SK-N-SH treated with all-trans-retinoic acid at 6 μM for 48 hours (cell line): Measurements from ENCODE around the gene RECK.

Experiments
- ATAC-seq: fragments of 200-7000 bp; cut with Tn5 transposase; 3 replicates; pipeline ENCODE4 v1.9.1; 2020; ENCODE audit warnings: mild to moderate bottlenecking, moderate library complexity
- BACH2 ChIP-seq: fragments of 250-450 bp; sonication (Bioruptor Pico); IDR thresholded peaks from 2 replicates; pipeline ENCODE4 v1.9.0; 2021; ENCODE audit warnings: mild to moderate bottlenecking, borderline replicate concordance
- CREB5 ChIP-seq: fragments of 250-450 bp; sonication (Bioruptor Pico); IDR thresholded peaks from 2 replicates; pipeline ENCODE4 v1.5.1; 2020; ENCODE audit warnings: low read depth, mild to moderate bottlenecking, moderate library complexity
- CSDC2 ChIP-seq: fragments of 250-450 bp; sonication (Bioruptor Pico); IDR thresholded peaks from 2 replicates; pipeline ENCODE4 v1.5.0; 2020; ENCODE audit warnings: mild to moderate bottlenecking, moderate library complexity
- CSRNP3 ChIP-seq: fragments of 250-450 bp; sonication (Bioruptor Pico); IDR thresholded peaks from 2 replicates; pipeline ENCODE4 v1.5.1; 2021; ENCODE audit warnings: mild to moderate bottlenecking, moderate library complexity
- ESRRG ChIP-seq: fragments of 250-450 bp; sonication (Bioruptor Pico); IDR thresholded peaks from 2 replicates; pipeline ENCODE4 v1.6.1; 2021; ENCODE audit warnings: mild to moderate bottlenecking
- GLIS3 ChIP-seq: fragments of 250-450 bp; sonication (Bioruptor Pico); IDR thresholded peaks from 2 replicates; pipeline ENCODE4 v1.5.0; 2020; ENCODE audit warnings: mild to moderate bottlenecking, moderate library complexity
- ISL1 ChIP-seq: fragments of 250-450 bp; sonication (Bioruptor Pico); IDR thresholded peaks from 2 replicates; pipeline ENCODE4 v2.1.2; 2022; ENCODE audit warnings: mild to moderate bottlenecking, moderate library complexity
- OSR1 ChIP-seq: fragments of 250-450 bp; sonication (Bioruptor Pico); IDR thresholded peaks from 2 replicates; pipeline ENCODE4 v1.8.0; 2022; ENCODE audit warnings: moderate library complexity, mild to moderate bottlenecking, inconsistent platforms
- PATZ1 ChIP-seq: fragments of 250-450 bp; sonication (Bioruptor Pico); IDR thresholded peaks from 2 replicates; pipeline ENCODE4 v1.8.0; 2020; ENCODE audit warnings: mild to moderate bottlenecking, moderate library complexity, borderline replicate concordance
- PPARA ChIP-seq: fragments of 250-450 bp; sonication (Bioruptor Pico); IDR thresholded peaks from 2 replicates; pipeline ENCODE4 v1.5.0; 2020; ENCODE audit warnings: mild to moderate bottlenecking, borderline replicate concordance
- RARB ChIP-seq: fragments of 250-450 bp; sonication (Bioruptor Pico); IDR thresholded peaks from 2 replicates; pipeline ENCODE4 v1.8.0; 2021; ENCODE audit warnings: mild to moderate bottlenecking, moderate library complexity
- SNAI2 ChIP-seq: fragments of 250-450 bp; sonication (Bioruptor Pico); IDR thresholded peaks from 2 replicates; pipeline ENCODE4 v1.5.0; 2020; ENCODE audit warnings: mild to moderate bottlenecking, moderate library complexity
- TCF4 ChIP-seq: fragments of 250-450 bp; sonication (Bioruptor Pico); IDR thresholded peaks from 2 replicates; pipeline ENCODE4 v1.8.0; 2021; ENCODE audit warnings: mild to moderate bottlenecking, moderate library complexity, borderline replicate concordance
- TOX ChIP-seq: fragments of 250-450 bp; sonication (Bioruptor Pico); IDR thresholded peaks from 2 replicates; pipeline ENCODE4 v1.8.0; 2021; ENCODE audit warnings: mild to moderate bottlenecking, moderate library complexity, borderline replicate concordance
- TSHZ2 ChIP-seq: fragments of 250-450 bp; sonication (Bioruptor Pico); IDR thresholded peaks from 2 replicates; pipeline ENCODE4 v1.5.0; 2020; ENCODE audit warnings: mild to moderate bottlenecking, moderate library complexity
- ZC3H10 ChIP-seq: fragments of 250-450 bp; sonication (Bioruptor Pico); IDR thresholded peaks from 2 replicates; pipeline ENCODE4 v1.5.1; 2021; ENCODE audit warnings: mild to moderate bottlenecking, moderate library complexity
- ZFP3 ChIP-seq: fragments of 250-450 bp; sonication (Bioruptor Pico); IDR thresholded peaks from 2 replicates; pipeline ENCODE4 v1.5.0; 2020; ENCODE audit warnings: mild to moderate bottlenecking, moderate library complexity
- ZFP30 ChIP-seq: fragments of 450-650 bp; formaldehyde crosslinking; IDR thresholded peaks from 2 replicates; pipeline ENCODE4 v1.5.0; 2022; ENCODE audit warnings: mild to moderate bottlenecking, moderate library complexity
- ZNF565 ChIP-seq: fragments of 450-650 bp; formaldehyde crosslinking; conservative IDR thresholded peaks from 2 replicates; pipeline ENCODE4 v1.5.0; 2020; ENCODE audit warnings: low read depth, mild to moderate bottlenecking, moderate library complexity
- ZNF70 ChIP-seq: fragments of 450-650 bp; formaldehyde crosslinking; IDR thresholded peaks from 2 replicates; pipeline ENCODE4 v1.5.0; 2020; ENCODE audit warnings: mild to moderate bottlenecking, moderate library complexity
- ZNF8 ChIP-seq: fragments of 450-650 bp; formaldehyde crosslinking; IDR thresholded peaks from 2 replicates; pipeline ENCODE4 v1.5.0; 2020; ENCODE audit warnings: mild to moderate bottlenecking, moderate library complexity

Gene RECK

GRCh38 chr9:36040271-36040925 lies 3.7 kb downstream of the RECK start:
- ATAC-seq = 0 out of 3 replicates have a peak, but pooled peaks have one; percentile 2
- no peak for TF ChIP-seq ZNF70 (CRISPR knock-in tag)
- no peak for TF ChIP-seq CSRNP3 (CRISPR knock-in tag)
- TF ChIP-seq ISL1 = no peak
- TF ChIP-seq PATZ1 (CRISPR knock-in tag) = no peak
- TF ChIP-seq ZC3H10 (CRISPR knock-in tag) = no peak
- TF ChIP-seq TSHZ2 = no peak
- no peak for TF ChIP-seq GLIS3 (CRISPR knock-in tag)

- no peak for TF ChIP-seq ZFP30 (CRISPR knock-in tag)
- TF ChIP-seq ZNF8 (CRISPR knock-in tag) = no peak
- no peak for TF ChIP-seq GLIS3 (CRISPR knock-in tag)
- TF ChIP-seq CREB5 = no peak
- TF ChIP-seq ESRRG (CRISPR knock-in tag) = no peak
- no peak for TF ChIP-seq BACH2 (CRISPR knock-in tag)
- TF ChIP-seq TSHZ2 = no peak
- no peak for TF ChIP-seq OSR1 (CRISPR knock-in tag)
- no peak for TF ChIP-seq ZNF70 (CRISPR knock-in tag)
- TF ChIP-seq PPARA = no peak
- no peak for TF ChIP-seq SNAI2
- no peak for TF ChIP-seq ZNF565
- TF ChIP-seq ISL1 = no peak
- no peak for TF ChIP-seq TOX (CRISPR knock-in tag)
- TF ChIP-seq TCF4 (CRISPR knock-in tag) = no peak
- no peak for ATAC-seq
Measured at GRCh38 chr9:36041506-36041905, 4.8 kb downstream of the RECK start.

GRCh38 chr9:36045610-36046009 lies 8.9 kb downstream of the RECK start:
- TF ChIP-seq ZNF8 (CRISPR knock-in tag) (no peak), ZNF565 (no peak), OSR1 (CRISPR knock-in tag) (no peak), ZNF70 (CRISPR knock-in tag) (no peak), ISL1 (no peak), TCF4 (CRISPR knock-in tag) (no peak), CSDC2 (no peak), TOX (CRISPR knock-in tag) (no peak), PPARA (no peak), GLIS3 (CRISPR knock-in tag) (no peak), ZFP3 (CRISPR knock-in tag) (no peak), SNAI2 (no peak), ESRRG (CRISPR knock-in tag) (no peak), RARB (no peak), ZC3H10 (CRISPR knock-in tag) (no peak), PATZ1 (CRISPR knock-in tag) (no peak), TSHZ2 (no peak)
- no peak for ATAC-seq
